ENCODE measurements around the gene PAM. TPM values are rescaled to one million over a fixed set of nuclear protein-coding genes. Genes with fewer than 3 reads are reported as not detected.
A peak's percentile ranks its signal among the peaks of the same experiment; 100 is the strongest.

The PAM gene
- total RNA-seq, 1 donor from 2014 or later, result 85.6 TPM

GRCh38 chr5:102850503-102850902 lies 95.4 kb downstream of the PAM start:
- Mint-ChIP-seq H3K27me3 (ENCODE audit: low read depth) (no peaks in the 10 kb centered on the region), H3K4me1 (peaks cover 7% of the 10 kb centered on the region), H3K4me3 (no peak overlapping the region), H3K9me3 (peaks cover 8% of the 10 kb centered on the region), H3K36me3 (ENCODE audit: low read depth) (peaks cover 8% of the 10 kb centered on the region), H3K27ac (ENCODE audit: unreplicated experiment) (no peak overlapping the region)
- no peak for TF ChIP-seq CTCF (conservative IDR thresholded peaks at IDR 0.05)
- no peak for DNase-seq (ENCODE audit: low read depth, low spot score)

GRCh38 chr5:102853680-102854079 lies 98.6 kb downstream of the PAM start:
- H3K27ac Mint-ChIP-seq (ENCODE audit: unreplicated experiment), result no peak overlapping the region
- TF ChIP-seq CTCF (conservative IDR thresholded peaks at IDR 0.05), result no peak
- no peak for DNase-seq (ENCODE audit: low read depth, low spot score)
- H3K27me3 Mint-ChIP-seq (ENCODE audit: low read depth), result no peaks in the 10 kb centered on the region
- H3K9me3 Mint-ChIP-seq, result peaks cover 5% of the 10 kb centered on the region
- H3K4me3 Mint-ChIP-seq, result no peak overlapping the region
- peaks cover 10% of the 10 kb centered on the region for H3K4me1 Mint-ChIP-seq
- H3K36me3 Mint-ChIP-seq (ENCODE audit: low read depth), result peaks cover 4% of the 10 kb centered on the region

- Mint-ChIP-seq H3K36me3 (ENCODE audit: low read depth) (no peaks in the 10 kb centered on the region), H3K9me3 (peaks cover 3% of the 10 kb centered on the region), H3K4me1 (peaks cover 10% of the 10 kb centered on the region), H3K27ac (ENCODE audit: unreplicated experiment) (peak overlapping the region; percentile 93), H3K27me3 (ENCODE audit: low read depth) (no peaks in the 10 kb centered on the region), H3K4me3 (no peak overlapping the region)
- DNase-seq (ENCODE audit: low read depth, low spot score), result no peak
- TF ChIP-seq CTCF (conservative IDR thresholded peaks at IDR 0.05), result no peak
Measured at GRCh38 chr5:102855681-102856388, 100.7 kb downstream of the PAM start.

- Mint-ChIP-seq H3K36me3 (ENCODE audit: low read depth) (no peaks in the 10 kb centered on the region), H3K27me3 (ENCODE audit: low read depth) (no peaks in the 10 kb centered on the region), H3K9me3 (peaks cover 3% of the 10 kb centered on the region), H3K4me3 (no peak overlapping the region), H3K27ac (ENCODE audit: unreplicated experiment) (no peak overlapping the region), H3K4me1 (peaks cover 10% of the 10 kb centered on the region)
- no peak for DNase-seq (ENCODE audit: low read depth, low spot score)
- no peak for TF ChIP-seq CTCF (conservative IDR thresholded peaks at IDR 0.05)
Measured at GRCh38 chr5:102856389-102856777, 101.3 kb downstream of the PAM start.

GRCh38 chr5:102857076-102857818 lies 102.1 kb downstream of the PAM start:
- no peak for TF ChIP-seq CTCF (conservative IDR thresholded peaks at IDR 0.05)
- Mint-ChIP-seq H3K4me3 (no peak overlapping the region), H3K27ac (ENCODE audit: unreplicated experiment) (no peak overlapping the region), H3K9me3 (peaks cover 3% of the 10 kb centered on the region), H3K27me3 (ENCODE audit: low read depth) (no peaks in the 10 kb centered on the region), H3K4me1 (peaks cover 10% of the 10 kb centered on the region), H3K36me3 (ENCODE audit: low read depth) (no peaks in the 10 kb centered on the region)
- no peak for DNase-seq (ENCODE audit: low read depth, low spot score)
